Loucy (cell line): ENCODE results near the gene H2BK1.

Experiments
- H2AFZ ChIP-seq: fragments of 200-600 bp; sonication (generic); 2 replicates; pipeline ENCODE4 v1.6.0; 2016; ENCODE audit warnings: antibody characterized with exemption, mild to moderate bottlenecking, low read length, moderate library complexity
- H3F3A ChIP-seq: fragments of 200-600 bp; 2 replicates; pipeline ENCODE4 v1.6.0; 2016; ENCODE audit warnings: antibody characterized with exemption, low read depth, mild to moderate bottlenecking
- H3K27me3 ChIP-seq: fragments of 200-600 bp; sonication (generic); 2 replicates; pipeline ENCODE4 v1.6.1; 2014; ENCODE audit warnings: low read length, mild to moderate bottlenecking; ENCODE audit not compliant: insufficient read depth, poor library complexity, severe bottlenecking
- H3K36me3 ChIP-seq: fragments of 200-600 bp; sonication (generic); 2 replicates; pipeline ENCODE4 v1.6.1; 2016; ENCODE audit warnings: low read length; ENCODE audit not compliant: insufficient read depth
- H3K4me1 ChIP-seq: fragments of 200-600 bp; sonication (generic); 2 replicates; pipeline ENCODE4 v1.5.1; 2014; ENCODE audit warnings: low read length, mild to moderate bottlenecking; ENCODE audit not compliant: insufficient read depth, poor library complexity, severe bottlenecking
- H3K4me2 ChIP-seq: fragments of 200-600 bp; sonication (generic); 2 replicates; pipeline ENCODE4 v1.6.0; 2014; ENCODE audit warnings: antibody characterized with exemption, low read length, low read depth, mild to moderate bottlenecking; ENCODE audit not compliant: poor library complexity, severe bottlenecking
- H3K4me3 ChIP-seq: fragments of 200-600 bp; sonication (generic); 2 replicates; pipeline ENCODE4 v1.5.1; 2014; ENCODE audit warnings: low read length, mild to moderate bottlenecking, mixed read lengths; ENCODE audit not compliant: poor library complexity, severe bottlenecking
- H3K79me2 ChIP-seq: fragments of 200-600 bp; sonication (generic); 2 replicates; pipeline ENCODE4 v1.6.1; 2014; ENCODE audit warnings: low read length; ENCODE audit not compliant: insufficient read depth
- H3K9ac ChIP-seq: fragments of 200-600 bp; sonication (generic); 2 replicates; pipeline ENCODE4 v1.6.0; 2014; ENCODE audit warnings: mild to moderate bottlenecking, low read depth, low read length, moderate library complexity; ENCODE audit not compliant: poor library complexity, severe bottlenecking
- H3K9me2 ChIP-seq: fragments of 200-600 bp; sonication (generic); replicated peaks from 2 replicates; pipeline ENCODE4 v1.6.1; 2016; ENCODE audit warnings: low read depth, low read length, mixed read lengths
- H3K9me3 ChIP-seq: fragments of 200-600 bp; sonication (generic); 2 replicates; pipeline ENCODE4 v1.6.1; 2014; ENCODE audit warnings: mild to moderate bottlenecking, antibody characterized with exemption, low read length, low read depth; ENCODE audit not compliant: insufficient read depth
- H4K20me1 ChIP-seq: fragments of 200-600 bp; sonication (generic); 2 replicates; pipeline ENCODE4 v1.6.0; 2014; ENCODE audit warnings: antibody characterized with exemption, low read length, mild to moderate bottlenecking; ENCODE audit not compliant: insufficient read depth, poor library complexity, severe bottlenecking
- EZH2phosphoT487 ChIP-seq: fragments of 200-600 bp; IDR thresholded peaks from 2 replicates; pipeline ENCODE4 v1.6.1; 2018; ENCODE audit warnings: antibody characterized with exemption, mild to moderate bottlenecking, moderate library complexity, borderline replicate concordance
- TF ChIP-seq, protein P1 (sequence below): fragments of 200-600 bp; sonication (generic); conservative IDR thresholded peaks from 2 replicates; pipeline ENCODE4 v1.5.1; 2014; ENCODE audit warnings: mild to moderate bottlenecking, antibody characterized with exemption, low read length

H2BK1 gene

DNA sequence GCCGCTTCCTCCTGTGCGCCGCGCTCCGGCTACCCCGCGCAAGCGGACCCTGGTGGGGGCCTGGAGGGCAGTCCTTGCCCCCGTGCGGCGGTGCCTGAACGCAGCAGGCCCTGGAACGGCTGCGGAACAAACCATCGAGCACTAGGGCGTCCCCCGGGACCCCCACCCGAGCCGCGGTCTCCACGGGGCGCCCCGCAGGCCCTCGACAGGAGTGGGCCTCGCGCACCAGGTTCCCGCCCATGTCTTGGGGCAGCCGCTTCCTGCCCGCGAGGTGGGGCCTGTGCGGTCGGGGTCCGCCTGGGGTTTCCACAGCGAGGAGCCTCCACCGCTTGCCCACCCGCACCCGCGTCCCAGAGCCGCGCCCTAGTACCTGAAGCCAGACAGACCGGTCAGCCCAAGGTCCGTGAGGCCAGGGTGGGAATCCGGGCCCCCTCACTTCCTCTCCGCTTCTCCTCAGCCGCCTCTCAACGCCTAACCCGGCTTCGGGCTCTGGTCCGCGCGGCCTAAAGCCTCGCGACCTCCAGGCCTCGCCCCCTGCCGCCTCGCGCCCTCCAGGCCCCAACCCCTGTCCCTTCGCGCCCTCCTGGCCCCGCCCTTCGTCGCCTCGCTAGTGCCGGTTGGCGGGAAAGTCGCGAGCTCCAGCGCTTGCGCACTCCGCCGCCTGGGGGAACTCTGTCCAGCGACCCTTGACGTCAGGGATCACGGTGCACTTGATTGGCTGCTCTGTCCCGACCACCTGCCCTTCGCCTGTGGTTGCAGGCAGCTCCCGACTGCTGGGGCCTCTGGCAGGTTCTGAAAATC lies 35.8 kb downstream of the H2BK1 start:
- TF ChIP-seq, protein P1, sequence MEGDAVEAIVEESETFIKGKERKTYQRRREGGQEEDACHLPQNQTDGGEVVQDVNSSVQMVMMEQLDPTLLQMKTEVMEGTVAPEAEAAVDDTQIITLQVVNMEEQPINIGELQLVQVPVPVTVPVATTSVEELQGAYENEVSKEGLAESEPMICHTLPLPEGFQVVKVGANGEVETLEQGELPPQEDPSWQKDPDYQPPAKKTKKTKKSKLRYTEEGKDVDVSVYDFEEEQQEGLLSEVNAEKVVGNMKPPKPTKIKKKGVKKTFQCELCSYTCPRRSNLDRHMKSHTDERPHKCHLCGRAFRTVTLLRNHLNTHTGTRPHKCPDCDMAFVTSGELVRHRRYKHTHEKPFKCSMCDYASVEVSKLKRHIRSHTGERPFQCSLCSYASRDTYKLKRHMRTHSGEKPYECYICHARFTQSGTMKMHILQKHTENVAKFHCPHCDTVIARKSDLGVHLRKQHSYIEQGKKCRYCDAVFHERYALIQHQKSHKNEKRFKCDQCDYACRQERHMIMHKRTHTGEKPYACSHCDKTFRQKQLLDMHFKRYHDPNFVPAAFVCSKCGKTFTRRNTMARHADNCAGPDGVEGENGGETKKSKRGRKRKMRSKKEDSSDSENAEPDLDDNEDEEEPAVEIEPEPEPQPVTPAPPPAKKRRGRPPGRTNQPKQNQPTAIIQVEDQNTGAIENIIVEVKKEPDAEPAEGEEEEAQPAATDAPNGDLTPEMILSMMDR, result no peak
- TF ChIP-seq EZH2phosphoT487, result no peak
- Histone ChIP-seq H4K20me1 (no peaks in the 10 kb centered on the region), H3K9me2 (no peaks in the 10 kb centered on the region), H2AFZ (no peak overlapping the region), H3K9me3 (no peaks in the 10 kb centered on the region), H3K79me2 (no peaks in the 10 kb centered on the region), H3F3A (no peaks in the 10 kb centered on the region), H3K36me3 (no peaks in the 10 kb centered on the region), H3K4me1 (no peaks in the 10 kb centered on the region), H3K27me3 (no peaks in the 10 kb centered on the region), H3K9ac (no peak overlapping the region), H3K4me3 (no peak overlapping the region), H3K4me2 (no peak overlapping the region)

DNA sequence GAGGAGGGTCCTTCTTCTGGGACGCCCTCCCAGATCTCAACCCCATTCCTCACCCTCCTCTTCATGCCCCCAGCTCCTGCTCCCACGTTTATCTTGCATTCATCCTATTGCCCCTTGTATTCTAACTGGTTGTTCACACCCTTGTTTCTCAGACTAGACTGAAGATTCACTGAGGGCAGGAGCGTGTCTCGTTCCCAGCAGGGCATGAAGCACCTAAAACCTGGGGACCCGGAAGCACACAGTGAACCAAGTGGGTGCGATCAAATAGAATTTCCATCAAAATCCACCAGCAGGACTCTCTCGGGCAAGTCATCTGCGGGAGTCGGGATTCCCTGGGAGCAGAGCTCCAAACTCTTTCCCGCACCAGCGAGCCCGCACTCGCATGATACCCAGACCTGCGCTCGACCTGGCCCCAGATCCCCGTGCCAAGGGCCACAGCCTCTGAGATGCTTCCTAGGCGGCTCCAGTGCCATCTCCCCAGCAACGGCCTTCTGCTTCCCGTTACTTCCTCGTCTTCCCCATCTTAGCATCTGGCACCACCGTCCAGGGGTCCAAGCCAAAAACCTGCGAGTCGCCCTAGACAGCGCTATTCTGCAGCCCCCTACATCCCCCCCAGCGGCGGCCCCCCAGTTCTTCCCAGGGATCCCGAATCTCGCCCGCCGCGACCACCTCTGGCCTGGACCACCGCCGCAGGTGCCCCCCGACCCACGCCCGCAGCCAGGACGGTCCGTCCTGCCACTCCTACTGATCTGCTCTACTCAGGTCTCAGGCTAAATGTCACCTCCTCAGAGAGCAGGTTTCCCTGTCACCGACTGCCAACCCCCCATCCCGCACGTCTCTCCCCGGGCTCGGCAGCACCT lies 36.7 kb downstream of the H2BK1 start:
- H3F3A ChIP-seq, result no peaks in the 10 kb centered on the region
- H3K9me2 ChIP-seq, result no peaks in the 10 kb centered on the region
- H3K4me1 ChIP-seq, result no peaks in the 10 kb centered on the region
- H3K4me3 ChIP-seq, result no peak overlapping the region
- no peaks in the 10 kb centered on the region for H3K9me3 ChIP-seq
- H3K4me2 ChIP-seq, result no peak overlapping the region
- H3K27me3 ChIP-seq, result no peaks in the 10 kb centered on the region
- no peak overlapping the region for H2AFZ ChIP-seq
- H4K20me1 ChIP-seq, result no peaks in the 10 kb centered on the region
- no peak overlapping the region for H3K9ac ChIP-seq
- TF ChIP-seq, protein P1, result no peak
- TF ChIP-seq EZH2phosphoT487, result no peak
- H3K79me2 ChIP-seq, result no peaks in the 10 kb centered on the region
- H3K36me3 ChIP-seq, result no peaks in the 10 kb centered on the region

DNA sequence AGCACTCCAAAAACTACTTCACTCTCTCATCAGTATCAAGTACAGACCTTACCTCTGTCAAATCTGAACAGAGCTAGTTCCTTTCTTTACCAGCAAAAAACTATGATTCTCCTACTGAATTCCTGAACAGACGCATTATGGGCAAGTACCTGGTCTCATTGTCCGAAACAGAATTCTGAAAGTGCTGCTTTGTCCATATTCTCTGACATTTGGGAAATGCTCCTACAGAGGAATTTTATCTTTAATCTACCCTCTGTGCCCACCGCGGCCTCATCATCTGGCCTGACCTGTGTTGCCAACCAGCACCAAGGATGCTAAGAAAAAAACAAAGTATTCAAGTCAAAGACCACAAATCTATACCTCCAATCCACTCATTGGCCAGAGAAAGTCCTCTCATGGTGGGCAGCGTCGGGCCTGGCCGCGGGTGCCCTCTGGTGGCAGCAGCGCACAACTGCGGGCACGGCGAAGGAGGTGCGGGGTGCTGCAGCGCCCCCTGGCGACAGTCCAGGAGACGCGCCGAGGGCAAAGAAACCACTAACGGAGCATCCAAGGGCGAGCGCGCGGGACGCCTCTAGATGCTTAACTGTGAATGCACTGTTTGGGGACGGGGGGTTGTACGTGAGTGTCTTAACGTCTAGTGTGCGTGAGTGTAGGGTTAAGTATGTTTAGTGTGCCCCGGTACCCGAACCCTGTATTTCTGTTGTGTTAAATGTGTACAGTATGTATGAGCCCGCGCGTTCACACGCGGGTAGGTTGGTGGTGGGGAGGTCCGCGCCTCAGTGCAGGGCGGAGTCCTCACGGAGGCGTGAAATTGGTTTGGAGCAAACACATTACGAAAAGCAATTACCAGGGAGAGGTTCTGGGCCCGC lies 37.8 kb downstream of the H2BK1 start:
- H4K20me1 ChIP-seq, result no peaks in the 10 kb centered on the region
- no peaks in the 10 kb centered on the region for H3F3A ChIP-seq
- no peaks in the 10 kb centered on the region for H3K9me3 ChIP-seq
- TF ChIP-seq, protein P1, result peak; percentile 100
- no peak for TF ChIP-seq EZH2phosphoT487
- no peaks in the 10 kb centered on the region for H3K36me3 ChIP-seq
- H3K4me1 ChIP-seq, result no peaks in the 10 kb centered on the region
- no peak overlapping the region for H3K4me2 ChIP-seq
- no peak overlapping the region for H3K4me3 ChIP-seq
- H3K9ac ChIP-seq, result no peak overlapping the region
- no peaks in the 10 kb centered on the region for H3K27me3 ChIP-seq
- no peaks in the 10 kb centered on the region for H3K79me2 ChIP-seq
- peak overlapping the region; percentile 57; the same call in 1 of the 2 replicates for H2AFZ ChIP-seq
- H3K9me2 ChIP-seq, result no peaks in the 10 kb centered on the region
